ENCODE data around the gene DNAL1.

The DNAL1 gene

DNA sequence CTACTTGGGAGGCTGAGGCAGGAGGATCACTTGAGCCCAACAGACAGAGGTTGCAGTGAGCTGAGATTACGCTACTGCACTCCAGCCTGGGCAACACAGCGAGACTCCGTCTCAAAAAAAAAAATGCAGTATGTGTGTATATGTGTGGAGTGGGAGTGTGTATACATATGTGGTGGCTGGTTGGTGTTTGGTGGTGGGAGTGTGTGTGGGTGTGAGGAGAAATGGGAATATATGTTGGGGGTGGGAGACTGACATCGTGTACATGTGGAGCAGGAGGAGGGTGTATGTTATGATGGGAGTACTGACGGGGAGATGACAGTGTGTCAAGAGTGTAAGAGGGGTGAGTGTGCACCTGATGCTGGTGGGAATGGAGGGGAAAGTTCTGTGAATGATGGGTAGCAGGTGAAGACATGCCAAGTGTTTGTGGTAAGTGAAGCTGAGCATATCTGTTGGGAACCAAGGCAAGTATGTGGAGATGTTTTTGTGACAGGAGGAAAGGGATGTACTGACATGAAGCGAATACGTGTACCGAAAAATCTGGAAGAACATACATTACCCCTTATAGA lies 65.2 kb downstream of the DNAL1 start:
- Histone ChIP-seq H3K4me3 (ENCODE audit: low read length, poor library complexity, severe bottlenecking) (no peak overlapping the region), H3K79me2 (ENCODE audit: insufficient read depth, low read length) (peaks cover 43% of the 10 kb centered on the region), H2AFZ (ENCODE audit: low read length) (no peak overlapping the region), H3K4me1 (ENCODE audit: insufficient read depth, low read length, poor library complexity, severe bottlenecking) (peaks cover 18% of the 10 kb centered on the region), H3K9me2 (replicated peaks; ENCODE audit: low read depth, low read length) (no peaks in the 10 kb centered on the region), H3F3A (ENCODE audit: low read depth) (peaks cover 4% of the 10 kb centered on the region; the same call in 1 of the 2 replicates), H3K36me3 (ENCODE audit: insufficient read depth, low read length) (no peaks in the 10 kb centered on the region), H3K9ac (ENCODE audit: low read depth, low read length, poor library complexity, severe bottlenecking) (no peak overlapping the region), H4K20me1 (ENCODE audit: insufficient read depth, low read length, poor library complexity, severe bottlenecking) (peaks cover 19% of the 10 kb centered on the region), H3K4me2 (ENCODE audit: low read depth, low read length, poor library complexity, severe bottlenecking) (no peak overlapping the region), H3K9me3 (ENCODE audit: insufficient read depth, low read depth, low read length) (no peaks in the 10 kb centered on the region), H3K27me3 (ENCODE audit: insufficient read depth, low read length, poor library complexity, severe bottlenecking) (no peaks in the 10 kb centered on the region)
- TF ChIP-seq EZH2phosphoT487 (IDR thresholded peaks at IDR 0.05; ENCODE audit: borderline replicate concordance) = no peak
- TF ChIP-seq, protein P1, sequence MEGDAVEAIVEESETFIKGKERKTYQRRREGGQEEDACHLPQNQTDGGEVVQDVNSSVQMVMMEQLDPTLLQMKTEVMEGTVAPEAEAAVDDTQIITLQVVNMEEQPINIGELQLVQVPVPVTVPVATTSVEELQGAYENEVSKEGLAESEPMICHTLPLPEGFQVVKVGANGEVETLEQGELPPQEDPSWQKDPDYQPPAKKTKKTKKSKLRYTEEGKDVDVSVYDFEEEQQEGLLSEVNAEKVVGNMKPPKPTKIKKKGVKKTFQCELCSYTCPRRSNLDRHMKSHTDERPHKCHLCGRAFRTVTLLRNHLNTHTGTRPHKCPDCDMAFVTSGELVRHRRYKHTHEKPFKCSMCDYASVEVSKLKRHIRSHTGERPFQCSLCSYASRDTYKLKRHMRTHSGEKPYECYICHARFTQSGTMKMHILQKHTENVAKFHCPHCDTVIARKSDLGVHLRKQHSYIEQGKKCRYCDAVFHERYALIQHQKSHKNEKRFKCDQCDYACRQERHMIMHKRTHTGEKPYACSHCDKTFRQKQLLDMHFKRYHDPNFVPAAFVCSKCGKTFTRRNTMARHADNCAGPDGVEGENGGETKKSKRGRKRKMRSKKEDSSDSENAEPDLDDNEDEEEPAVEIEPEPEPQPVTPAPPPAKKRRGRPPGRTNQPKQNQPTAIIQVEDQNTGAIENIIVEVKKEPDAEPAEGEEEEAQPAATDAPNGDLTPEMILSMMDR (conservative IDR thresholded peaks at IDR 0.05; ENCODE audit: low read length) = no peak

DNA sequence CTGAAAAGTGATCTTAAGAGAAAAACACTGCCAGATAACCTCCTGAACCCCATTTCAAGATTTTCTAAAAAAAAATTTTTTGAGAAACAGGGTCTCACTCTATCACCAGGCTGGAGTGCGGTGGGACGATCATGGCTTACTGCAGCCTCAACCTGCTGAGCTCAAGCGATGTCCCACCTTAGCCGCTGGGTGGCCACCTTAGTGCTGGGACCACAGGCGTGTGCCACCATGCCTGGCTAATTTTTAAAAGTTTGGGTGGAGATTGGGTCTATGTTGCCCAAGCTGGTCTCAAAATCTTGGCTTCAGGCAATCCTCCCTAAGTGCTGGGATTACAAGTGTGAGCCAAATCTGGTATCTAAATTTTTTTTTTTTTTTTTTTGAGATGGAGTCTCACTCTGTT lies 66.0 kb downstream of the DNAL1 start:
- H3K9ac ChIP-seq (ENCODE audit: low read depth, low read length, poor library complexity, severe bottlenecking) = no peak overlapping the region
- peaks cover 3% of the 10 kb centered on the region; the same call in 1 of the 2 replicates for H3K36me3 ChIP-seq (ENCODE audit: insufficient read depth, low read length)
- H3K27me3 ChIP-seq (ENCODE audit: insufficient read depth, low read length, poor library complexity, severe bottlenecking) = no peaks in the 10 kb centered on the region
- H3K4me1 ChIP-seq (ENCODE audit: insufficient read depth, low read length, poor library complexity, severe bottlenecking) = peaks cover 18% of the 10 kb centered on the region
- peak overlapping the region; percentile 88 for H3K4me2 ChIP-seq (ENCODE audit: low read depth, low read length, poor library complexity, severe bottlenecking)
- H4K20me1 ChIP-seq (ENCODE audit: insufficient read depth, low read length, poor library complexity, severe bottlenecking) = peaks cover 19% of the 10 kb centered on the region
- peaks cover 8% of the 10 kb centered on the region; the same call in 1 of the 2 replicates for H3F3A ChIP-seq (ENCODE audit: low read depth)
- no peak for TF ChIP-seq EZH2phosphoT487 (IDR thresholded peaks at IDR 0.05; ENCODE audit: borderline replicate concordance)
- TF ChIP-seq, protein P1 (conservative IDR thresholded peaks at IDR 0.05; ENCODE audit: low read length) = no peak
- no peaks in the 10 kb centered on the region for H3K9me3 ChIP-seq (ENCODE audit: insufficient read depth, low read depth, low read length)
- peak overlapping the region; percentile 23 for H3K4me3 ChIP-seq (ENCODE audit: low read length, poor library complexity, severe bottlenecking)
- peaks cover 43% of the 10 kb centered on the region for H3K79me2 ChIP-seq (ENCODE audit: insufficient read depth, low read length)
- H3K9me2 ChIP-seq (replicated peaks; ENCODE audit: low read depth, low read length) = no peaks in the 10 kb centered on the region
- no peak overlapping the region for H2AFZ ChIP-seq (ENCODE audit: low read length)

DNA sequence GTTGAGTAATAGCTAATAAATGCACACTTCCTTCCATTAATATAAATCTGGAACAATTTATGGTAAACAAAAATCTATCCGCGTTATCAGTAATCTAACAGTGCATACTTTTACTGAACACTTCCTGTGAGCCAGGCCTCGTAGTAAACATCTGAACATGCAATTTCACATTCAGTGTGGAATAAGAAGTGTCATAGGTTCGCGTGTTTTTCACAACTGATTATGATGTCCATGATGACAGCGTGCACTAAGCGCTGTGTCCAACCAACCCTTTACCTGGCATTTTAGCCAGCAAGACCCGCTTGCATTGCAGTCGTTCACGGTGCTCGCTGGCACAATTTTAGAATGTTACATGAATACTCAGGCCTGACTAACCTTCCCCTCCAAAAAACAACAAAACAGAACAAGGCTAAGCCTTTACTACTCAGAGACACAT lies 67.3 kb downstream of the DNAL1 start:
- Histone ChIP-seq H3K36me3 (ENCODE audit: insufficient read depth, low read length) (peaks cover 14% of the 10 kb centered on the region; the same call in 1 of the 2 replicates), H3K4me1 (ENCODE audit: insufficient read depth, low read length, poor library complexity, severe bottlenecking) (peaks cover 18% of the 10 kb centered on the region), H3K27me3 (ENCODE audit: insufficient read depth, low read length, poor library complexity, severe bottlenecking) (no peaks in the 10 kb centered on the region), H3K9me3 (ENCODE audit: insufficient read depth, low read depth, low read length) (no peaks in the 10 kb centered on the region), H4K20me1 (ENCODE audit: insufficient read depth, low read length, poor library complexity, severe bottlenecking) (peaks cover 19% of the 10 kb centered on the region), H3F3A (ENCODE audit: low read depth) (peaks cover 8% of the 10 kb centered on the region; the same call in 1 of the 2 replicates), H3K79me2 (ENCODE audit: insufficient read depth, low read length) (peaks cover 43% of the 10 kb centered on the region), H3K9ac (ENCODE audit: low read depth, low read length, poor library complexity, severe bottlenecking) (peak overlapping the region; percentile 85), H3K9me2 (replicated peaks; ENCODE audit: low read depth, low read length) (no peaks in the 10 kb centered on the region), H2AFZ (ENCODE audit: low read length) (no peak overlapping the region), H3K4me3 (ENCODE audit: low read length, poor library complexity, severe bottlenecking) (peak overlapping the region; percentile 88), H3K4me2 (ENCODE audit: low read depth, low read length, poor library complexity, severe bottlenecking) (peak overlapping the region; percentile 88)
- TF ChIP-seq, protein P1 (conservative IDR thresholded peaks at IDR 0.05; ENCODE audit: low read length) = no peak
- TF ChIP-seq EZH2phosphoT487 (IDR thresholded peaks at IDR 0.05; ENCODE audit: borderline replicate concordance) = no peak
